Mucosa of gallbladder (tissue), 1 donor: ENCODE measurements around the gene TXNRD2. TPM values are rescaled to one million over a fixed set of nuclear protein-coding genes. Genes with fewer than 3 reads are reported as not detected.

Experiments
- DNase-seq: peaks from one replicate; pipeline ENCODE4 v3.0.0-alpha.2; 2020; ENCODE audit warnings: low spot score
- total RNA-seq: library from RNA; stranded (reverse); gene quantifications from one replicate; pipeline ENCODE4 v1.2.1, GENCODE V29; 2021
- donor health status: DM: no; HTN: no; CAD: no.

Gene TXNRD2
- total RNA-seq, result 26.9 TPM

DNA sequence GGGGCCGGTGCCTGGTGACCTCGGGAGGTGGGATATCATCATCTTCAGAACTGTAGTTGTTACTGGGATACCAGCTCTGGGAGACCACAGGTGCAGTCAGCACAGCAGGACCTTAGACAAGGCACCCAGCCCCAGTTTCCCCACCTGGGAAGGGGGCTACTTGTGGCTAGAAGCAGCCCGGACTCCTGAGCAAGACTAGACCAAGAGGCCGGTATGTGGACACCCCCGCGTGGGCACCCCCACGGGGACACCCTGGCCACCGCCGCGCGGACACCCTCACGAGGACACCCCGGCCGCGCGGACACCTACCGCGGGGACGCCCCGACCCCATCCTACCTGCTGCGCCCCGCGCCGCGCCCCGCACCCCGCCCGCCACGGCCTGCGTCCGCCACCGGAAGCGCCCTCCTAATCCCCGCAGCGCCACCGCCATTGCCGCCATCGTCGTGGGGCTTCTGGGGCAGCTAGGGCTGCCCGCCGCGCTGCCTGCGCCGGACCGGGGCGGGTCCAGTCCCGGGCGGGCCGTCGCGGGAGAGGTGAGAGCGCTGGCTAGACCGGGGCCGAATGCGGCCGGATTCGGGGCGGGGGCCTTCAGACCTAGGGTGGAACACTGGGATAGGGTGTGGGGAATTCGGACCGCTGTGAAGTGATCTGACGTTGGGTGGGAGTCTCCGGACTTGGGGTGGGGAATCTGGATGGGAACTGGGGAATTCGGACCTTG lies at the start of gene TXNRD2, which contains the start of gene COMT:
Gene TXNRD2, minus strand, starts transcription at position 454 of the 718 bp plus-strand sequence. Its CDS starts 15 bp downstream, at position 439.
Gene COMT, plus strand, starts transcription at position 408 of the 718 bp plus-strand sequence. CDS start 20,755 bp downstream, outside the sequence.
- peak; percentile 57 for DNase-seq

DNA sequence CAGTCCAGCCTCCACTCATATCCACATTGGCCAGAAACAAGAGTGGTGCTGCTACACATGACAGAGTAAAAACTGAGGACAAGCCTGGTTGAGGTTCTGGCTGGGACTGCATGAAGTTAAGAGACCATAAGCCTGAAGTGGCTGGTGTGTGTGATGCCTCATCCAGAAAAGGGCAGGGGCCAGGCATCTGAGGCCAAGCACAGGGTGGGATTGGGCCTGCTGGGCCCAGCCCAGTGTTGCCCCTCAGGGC lies 49.7 kb upstream of the TXNRD2 start:
- no peak for DNase-seq

DNA sequence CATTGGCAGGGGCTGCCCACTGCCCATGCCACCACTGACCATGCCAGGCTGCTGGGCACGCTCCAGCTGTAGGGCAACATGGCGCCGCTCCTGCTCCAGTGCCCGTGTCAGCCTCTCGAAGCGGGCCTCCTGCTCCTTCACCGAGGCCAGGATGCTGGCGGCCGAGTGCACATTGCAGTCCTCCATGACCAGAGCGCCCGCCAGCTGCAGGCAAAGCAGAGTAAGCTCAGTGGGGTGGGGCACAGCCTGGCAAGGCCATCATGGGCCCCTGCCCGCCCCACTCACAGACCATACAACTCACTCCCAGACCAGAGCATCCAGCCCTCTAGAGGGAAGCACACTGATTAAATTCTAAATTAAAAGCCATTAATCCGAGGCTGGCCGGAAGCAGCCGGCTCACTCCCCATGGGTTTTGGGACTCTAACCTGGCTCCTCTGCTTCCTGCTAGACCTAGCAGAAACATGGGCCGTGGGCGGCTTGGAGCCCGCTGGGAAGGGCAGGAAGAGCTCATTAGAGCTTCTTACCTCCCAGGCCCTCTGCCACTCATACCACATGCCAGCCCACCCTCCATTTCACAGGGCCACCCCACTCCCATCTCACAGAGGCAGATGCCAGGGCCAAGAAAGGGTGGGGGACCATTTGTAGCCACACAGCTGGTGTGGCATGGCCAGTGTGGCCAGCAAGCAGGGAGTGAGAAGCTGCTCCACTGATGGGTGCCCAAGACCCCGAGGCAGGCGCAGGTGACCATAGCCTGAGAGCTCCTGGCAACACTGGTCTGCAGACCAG lies 49.2 kb upstream of the TXNRD2 start:
- no peak for DNase-seq

GRCh38 chr22:19990188-19990587 lies 48.6 kb upstream of the TXNRD2 start:
- no peak for DNase-seq

DNA sequence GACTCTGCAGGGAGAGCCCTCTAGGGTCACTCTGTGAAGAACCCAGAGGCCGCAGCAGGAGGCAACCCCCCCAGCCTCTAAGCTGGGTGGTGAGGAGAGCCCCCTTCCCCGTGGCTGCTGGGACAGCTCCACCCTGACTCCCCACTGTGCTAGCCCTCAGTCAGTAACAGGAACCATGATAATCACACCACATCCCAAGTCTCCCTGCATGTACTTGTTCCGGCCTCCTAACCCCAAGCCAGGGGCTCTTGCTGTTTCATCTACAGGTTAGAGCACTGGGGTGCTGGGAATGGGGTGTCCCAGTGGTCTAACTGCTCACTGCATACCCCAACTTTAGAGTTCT lies 48.1 kb upstream of the TXNRD2 start:
- DNase-seq, result no peak

GRCh38 chr22:19988965-19989724 lies 47.5 kb upstream of the TXNRD2 start:
- DNase-seq, result no peak

DNA sequence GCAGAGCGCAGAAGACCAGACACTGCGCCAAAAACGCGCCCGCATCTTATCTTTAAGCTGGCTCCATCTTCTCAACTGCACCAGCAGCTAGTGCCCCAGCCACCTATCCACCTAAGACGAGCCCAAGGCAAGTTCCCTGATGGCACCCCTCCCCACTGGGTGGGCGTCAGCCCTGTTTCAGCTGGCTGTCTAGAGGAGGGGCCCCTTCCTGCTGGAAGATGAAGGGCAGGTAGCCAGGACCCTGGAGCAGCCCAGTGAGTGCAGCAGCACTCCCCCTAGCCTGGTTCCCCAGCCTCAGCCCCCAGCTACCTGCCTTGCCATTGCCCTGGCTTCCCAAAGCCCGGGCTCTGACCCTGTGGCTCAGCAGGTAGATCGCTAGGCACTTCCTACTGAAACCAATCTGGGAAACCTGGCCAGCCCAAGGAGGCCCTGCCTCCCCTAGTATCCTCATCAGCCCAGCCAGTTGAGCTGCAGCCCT lies 46.8 kb upstream of the TXNRD2 start:
- DNase-seq, result no peak

- no peak for DNase-seq
Observed at GRCh38 chr22:19987394-19988306, 46.0 kb upstream of the TXNRD2 start.

GRCh38 chr22:19986410-19987341 lies 45.1 kb upstream of the TXNRD2 start:
- DNase-seq, result peak; percentile 73

DNA sequence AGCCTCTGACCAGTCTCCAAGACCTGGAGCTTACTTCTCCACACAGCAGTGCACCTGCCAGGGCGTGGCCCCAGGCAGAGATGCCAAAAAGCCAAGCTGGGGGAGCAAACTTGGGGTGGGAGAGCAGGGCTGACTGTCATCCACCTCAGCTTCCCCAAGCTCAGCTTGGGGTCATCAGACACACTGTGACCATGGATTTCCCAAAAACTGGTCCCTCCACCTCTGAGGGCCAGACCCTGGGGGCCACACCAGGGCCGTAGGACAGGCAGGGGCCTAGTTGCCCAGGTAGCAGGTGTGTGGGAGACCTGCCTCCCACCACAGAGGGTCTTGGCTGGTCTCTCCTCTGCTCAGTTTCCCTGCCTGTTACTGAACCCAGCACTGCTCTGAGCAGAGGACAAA lies 44.4 kb upstream of the TXNRD2 start:
- no peak for DNase-seq

- no peak for DNase-seq
Observed at GRCh38 chr22:19984851-19985811, 43.5 kb upstream of the TXNRD2 start.

DNA sequence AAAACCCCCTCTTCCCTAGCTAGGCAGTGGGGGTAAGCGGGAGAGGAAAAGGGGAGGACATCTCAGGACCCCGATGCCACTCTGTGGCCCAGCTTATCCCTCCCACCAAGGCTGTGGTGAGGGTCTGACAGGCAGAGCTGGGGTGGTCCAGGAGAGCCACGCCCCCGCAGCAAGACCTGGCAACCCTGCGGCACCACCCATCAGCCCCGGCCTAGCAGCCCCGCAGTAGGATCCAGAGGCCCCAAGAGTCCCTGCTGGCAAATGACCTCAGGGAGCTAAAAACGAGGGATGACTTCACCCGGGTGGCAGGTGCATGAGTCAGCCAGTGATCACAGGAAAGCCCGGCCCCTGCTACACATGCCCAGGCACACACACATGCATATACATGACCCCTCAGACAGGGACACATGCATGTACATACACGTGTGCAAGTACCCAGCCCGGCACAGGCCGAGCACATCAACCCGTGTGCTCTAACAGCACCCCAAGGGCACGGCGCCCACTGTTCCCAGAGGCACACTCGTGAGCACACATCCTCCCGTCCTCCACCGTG lies 42.7 kb upstream of the TXNRD2 start:
- DNase-seq, result no peak

GRCh38 chr22:19983741-19984140 lies 42.1 kb upstream of the TXNRD2 start:
- no peak for DNase-seq

DNA sequence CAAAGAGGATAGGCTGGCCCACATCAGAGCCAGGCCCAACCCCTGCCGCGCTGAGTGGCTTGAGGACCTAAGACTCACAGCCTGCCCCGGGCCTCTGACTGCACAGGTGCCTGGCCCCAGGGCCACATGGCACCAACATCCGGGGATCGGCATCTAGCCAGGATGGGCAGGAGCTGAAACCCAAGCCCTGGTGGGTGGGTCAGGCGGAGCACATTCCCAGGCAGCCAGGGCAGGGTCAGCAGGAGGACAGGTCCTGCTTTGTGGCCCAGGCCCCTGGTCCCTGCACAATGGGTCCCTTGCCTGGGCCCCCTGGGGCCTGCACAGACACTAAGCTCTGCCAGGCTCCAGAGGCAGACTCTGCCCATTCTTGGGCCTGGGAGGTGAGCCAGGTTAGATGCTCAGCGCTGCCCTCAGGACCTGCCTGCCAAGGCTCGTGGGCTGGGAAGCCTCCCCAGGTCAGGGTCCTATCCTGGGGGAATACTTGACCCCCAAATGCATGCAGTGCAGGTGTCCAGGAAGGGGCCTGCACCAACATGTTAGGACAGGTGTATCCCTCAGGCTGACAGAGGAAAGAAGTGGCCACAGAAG lies 41.5 kb upstream of the TXNRD2 start:
- no peak for DNase-seq

GRCh38 chr22:19981961-19982920 lies 40.6 kb upstream of the TXNRD2 start:
- DNase-seq, result no peak

- DNase-seq, result no peak
Observed at GRCh38 chr22:19981171-19981960, 39.7 kb upstream of the TXNRD2 start.
